Neural progenitor cell (in vitro differentiated cells): Measurements from ENCODE around the gene FYN. TPM values are rescaled to one million over a fixed set of nuclear protein-coding genes. Genes with fewer than 3 reads are reported as not detected.
A peak's percentile ranks its signal among the peaks of the same experiment; 100 is the strongest.

Experiments used
- DNase-seq: peaks from one replicate; pipeline ENCODE4 v3.0.0-alpha.2; 2016; ENCODE audit warnings: low spot score
- H2AFZ ChIP-seq: fragments of 200-600 bp; sonication (generic); replicated peaks from 2 replicates; pipeline ENCODE4 v1.6.1; 2016; ENCODE audit warnings: antibody characterized with exemption
- H3F3A ChIP-seq: fragments of 200-600 bp; sonication (generic); 2 replicates; pipeline ENCODE4 v1.6.1; 2016; ENCODE audit warnings: antibody characterized with exemption, low read depth
- H3K27ac ChIP-seq: fragments of 200-600 bp; sonication (generic); 2 replicates; pipeline ENCODE4 v1.5.1; 2016; ENCODE audit warnings: mild to moderate bottlenecking
- H3K27me3 ChIP-seq: fragments of 200-600 bp; sonication (generic); 2 replicates; pipeline ENCODE4 v1.6.1; 2016; ENCODE audit warnings: mild to moderate bottlenecking, moderate library complexity
- H3K36me3 ChIP-seq: fragments of 200-600 bp; sonication (generic); 2 replicates; pipeline ENCODE4 v1.5.1; 2016
- H3K4me1 ChIP-seq: fragments of 200-600 bp; sonication (generic); 2 replicates; pipeline ENCODE4 v1.6.1; 2016; ENCODE audit warnings: mixed run types
- H3K4me2 ChIP-seq: fragments of 200-600 bp; sonication (generic); 2 replicates; pipeline ENCODE4 v1.6.1; 2016
- H3K4me3 ChIP-seq: fragments of 200-600 bp; sonication (generic); 2 replicates; pipeline ENCODE4 v1.5.1; 2016
- H3K79me2 ChIP-seq: fragments of 200-600 bp; sonication (generic); 2 replicates; pipeline ENCODE4 v1.6.1; 2016; ENCODE audit warnings: low read depth
- H3K9ac ChIP-seq: fragments of 200-600 bp; sonication (generic); 2 replicates; pipeline ENCODE4 v1.6.1; 2016
- H3K9me3 ChIP-seq: fragments of 200-600 bp; sonication (generic); 2 replicates; pipeline ENCODE4 v1.5.1; 2016; ENCODE audit warnings: low read depth
- H4K20me1 ChIP-seq: fragments of 200-600 bp; sonication (generic); 2 replicates; pipeline ENCODE4 v1.6.1; 2016; ENCODE audit warnings: low read depth
- H3K27ac Mint-ChIP-seq: 3 replicates; pipeline ENCODE4 v1.8.0; 2021; ENCODE audit warnings: mixed read lengths
- H3K27me3 Mint-ChIP-seq: 2 replicates; pipeline ENCODE4 v1.8.0; 2022; ENCODE audit warnings: low read depth, mild to moderate bottlenecking, inconsistent platforms, moderate library complexity, mixed read lengths; ENCODE audit not compliant: insufficient read depth
- H3K36me3 Mint-ChIP-seq: 3 replicates; pipeline ENCODE4 v1.8.0; 2021; ENCODE audit warnings: mixed read lengths
- H3K4me1 Mint-ChIP-seq: 3 replicates; pipeline ENCODE4 v1.8.0; 2021; ENCODE audit warnings: mixed read lengths
- H3K4me3 Mint-ChIP-seq: 3 replicates; pipeline ENCODE4 v1.8.0; 2021; ENCODE audit warnings: mild to moderate bottlenecking, moderate library complexity, mixed read lengths
- H3K9me3 Mint-ChIP-seq: 3 replicates; pipeline ENCODE4 v1.8.0; 2020; ENCODE audit warnings: mixed read lengths
- CTCF ChIP-seq: fragments of 200-600 bp; sonication (generic); IDR thresholded peaks from 2 replicates; pipeline ENCODE4 v1.5.1; 2017; ENCODE audit warnings: antibody characterized with exemption, mild to moderate bottlenecking
- EZH2 ChIP-seq: fragments of 200-600 bp; sonication (generic); IDR thresholded peaks from 2 replicates; pipeline ENCODE4 v1.6.1; 2017; ENCODE audit warnings: antibody characterized with exemption, mild to moderate bottlenecking, moderate library complexity
- EZH2phosphoT487 ChIP-seq: fragments of 200-600 bp; sonication (generic); IDR thresholded peaks from 2 replicates; pipeline ENCODE4 v1.6.1; 2017; ENCODE audit warnings: antibody characterized with exemption
- total RNA-seq: library from RNA; depleted of rRNA; stranded (reverse); fragments of >200 nt; gene quantifications from 2 replicates; pipeline ENCODE4 v1.2.3, GENCODE V29; 2015; ENCODE audit warnings: low replicate concordance

Gene FYN
- total RNA-seq, 1 donor from 2014 or later, result 167 TPM

- Mint-ChIP-seq H3K4me1 (peaks cover 63% of the 10 kb centered on the region), H3K27me3 (peaks cover 6% of the 10 kb centered on the region), H3K36me3 (peaks cover 13% of the 10 kb centered on the region), H3K9me3 (no peaks in the 10 kb centered on the region), H3K4me3 (no peak overlapping the region), H3K27ac (peak overlapping the region; percentile 12)
- Histone ChIP-seq H3K4me2 (peak overlapping the region; percentile 28), H3K27me3 (no peaks in the 10 kb centered on the region), H3K79me2 (peaks cover 5% of the 10 kb centered on the region), H3K4me3 (no peak overlapping the region), H3K9me3 (no peaks in the 10 kb centered on the region), H3K4me1 (peaks cover 37% of the 10 kb centered on the region), H3K36me3 (no peaks in the 10 kb centered on the region), H3K27ac (no peak overlapping the region), H2AFZ (no peak overlapping the region), H3F3A (no peaks in the 10 kb centered on the region), H4K20me1 (peaks cover 16% of the 10 kb centered on the region), H3K9ac (no peak overlapping the region)
- no peak for DNase-seq
- TF ChIP-seq CTCF, result no peak
- no peak for TF ChIP-seq EZH2
- no peak for TF ChIP-seq EZH2phosphoT487
Observed at GRCh38 chr6:111745186-111745585, 128.1 kb downstream of the FYN start.

GRCh38 chr6:111743862-111744692, 129.2 kb downstream of the FYN start:
- H3K27ac ChIP-seq, result no peak overlapping the region
- H2AFZ ChIP-seq, result no peak overlapping the region
- H3K4me3 ChIP-seq, result no peak overlapping the region
- peak overlapping the region; percentile 28 for H3K4me2 ChIP-seq
- H3K4me1 ChIP-seq, result peaks cover 37% of the 10 kb centered on the region
- no peak for DNase-seq
- H3K9me3 ChIP-seq, result no peaks in the 10 kb centered on the region
- H3K9ac ChIP-seq, result no peak overlapping the region
- H3K79me2 ChIP-seq, result no peaks in the 10 kb centered on the region
- H3K27me3 ChIP-seq, result no peaks in the 10 kb centered on the region
- Mint-ChIP-seq H3K36me3 (peaks cover 16% of the 10 kb centered on the region), H3K4me3 (peak overlapping the region; percentile 5), H3K4me1 (peaks cover 66% of the 10 kb centered on the region), H3K27me3 (peaks cover 6% of the 10 kb centered on the region), H3K9me3 (no peaks in the 10 kb centered on the region), H3K27ac (peak overlapping the region; percentile 83)
- H4K20me1 ChIP-seq, result peaks cover 16% of the 10 kb centered on the region
- H3K36me3 ChIP-seq, result no peaks in the 10 kb centered on the region
- H3F3A ChIP-seq, result no peaks in the 10 kb centered on the region
- no peak for TF ChIP-seq EZH2
- TF ChIP-seq EZH2phosphoT487, result no peak
- no peak for TF ChIP-seq CTCF

GRCh38 chr6:111743360-111743759, 129.9 kb downstream of the FYN start:
- H3K9me3 Mint-ChIP-seq, result no peaks in the 10 kb centered on the region
- peaks cover 23% of the 10 kb centered on the region for H3K36me3 Mint-ChIP-seq
- Histone ChIP-seq H3K36me3 (no peaks in the 10 kb centered on the region), H2AFZ (no peak overlapping the region), H3K9me3 (no peaks in the 10 kb centered on the region), H3F3A (no peaks in the 10 kb centered on the region), H3K79me2 (no peaks in the 10 kb centered on the region), H3K4me1 (peaks cover 37% of the 10 kb centered on the region), H3K27me3 (no peaks in the 10 kb centered on the region), H3K4me2 (no peak overlapping the region), H4K20me1 (peaks cover 16% of the 10 kb centered on the region), H3K27ac (no peak overlapping the region), H3K4me3 (no peak overlapping the region), H3K9ac (no peak overlapping the region)
- peaks cover 68% of the 10 kb centered on the region for H3K4me1 Mint-ChIP-seq
- no peak for DNase-seq
- no peak for TF ChIP-seq EZH2
- no peak for TF ChIP-seq EZH2phosphoT487
- TF ChIP-seq CTCF, result no peak
- H3K4me3 Mint-ChIP-seq, result no peak overlapping the region
- no peak overlapping the region for H3K27ac Mint-ChIP-seq
- H3K27me3 Mint-ChIP-seq, result peaks cover 8% of the 10 kb centered on the region
